ENCODE data around the gene KLB.

- no peak for TF ChIP-seq EP300 (IDR thresholded peaks at IDR 0.05)
- no peak for TF ChIP-seq POLR2A (IDR thresholded peaks at IDR 0.05)
Observed at GRCh38 chr4:39369301-39369700, 37.4 kb upstream of the KLB start.

Data from sigmoid colon (tissue), 4 donors.